Head of caudate nucleus (tissue), 42 donors: ENCODE results near the gene EMX1.

Experiments
- DNase-seq, 42 donors: peaks; one replicate each; pipeline versions ENCODE4 v3.0.0 to v3.0.0-alpha.2; 2020 to 2021; ENCODE audit warnings: mixed read lengths in 7 of 42
- intact Hi-C: fragments of 100-400 bp; cut with DNase I; formaldehyde crosslinking; loops from one replicate; pipeline ENCODE4 v1.15.0; 2022

EMX1 gene

DNA sequence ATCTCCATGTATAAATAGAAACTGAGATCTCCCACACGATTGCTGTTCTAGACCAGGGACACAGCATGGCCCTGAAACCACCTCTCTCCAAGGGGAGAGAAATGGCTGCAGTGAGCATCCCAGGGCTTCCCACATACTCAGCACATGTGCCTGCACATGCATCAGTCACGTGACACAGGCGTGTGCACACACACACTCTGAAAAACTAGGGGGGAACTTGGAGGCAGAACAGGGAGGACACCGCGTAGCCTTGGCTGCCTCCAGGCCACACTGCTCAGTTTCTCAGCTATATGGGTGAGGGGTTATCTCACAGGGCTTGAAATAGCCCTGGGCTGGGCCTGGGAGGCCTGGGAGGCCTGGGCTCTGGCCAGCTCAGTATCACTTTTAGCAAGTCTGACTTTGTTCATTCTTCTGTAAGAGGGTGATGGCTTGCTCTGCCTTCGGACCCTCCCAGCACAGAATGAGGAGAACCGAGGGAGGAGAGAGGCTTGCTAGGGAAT lies 66.9 kb downstream of the EMX1 start:
- DNase-seq = no peak
- intact Hi-C loops = no loop called here
